Activated naive CD4-positive, alpha-beta T cell treated with anti-CD3 and anti-CD28 coated beads, Interleukin-2, amount 10 ng/mL, durations not matched to agents 7 days and 5 days (primary cell): ENCODE data around the gene GRID1.

Source experiments
- CTCF ChIA-PET: fragments of 350-600 bp; sonication (Branson Sonifier 250); formaldehyde crosslinking; loops from one replicate; lab custom pipeline; 2021; ENCODE audit warnings: antibody characterized with exemption; lab: Charles Lee
- DNase-seq: peaks from one replicate; pipeline ENCODE4 v3.0.0-alpha.2; 2020
- H3K27ac Mint-ChIP-seq: one replicate; pipeline ENCODE4 v1.8.0; 2021; ENCODE audit warnings: mild to moderate bottlenecking, moderate library complexity, mixed read lengths
- H3K27me3 Mint-ChIP-seq: one replicate; pipeline ENCODE4 v1.8.0; 2021; ENCODE audit warnings: mild to moderate bottlenecking, mixed read lengths
- H3K36me3 Mint-ChIP-seq: one replicate; pipeline ENCODE4 v1.8.0; 2021; ENCODE audit warnings: mixed read lengths
- H3K4me1 Mint-ChIP-seq: one replicate; pipeline ENCODE4 v1.8.0; 2021; ENCODE audit warnings: mixed read lengths
- H3K4me3 Mint-ChIP-seq: one replicate; pipeline ENCODE4 v1.8.0; 2021; ENCODE audit warnings: mild to moderate bottlenecking, moderate library complexity, mixed read lengths
- H3K9me3 Mint-ChIP-seq: one replicate; pipeline ENCODE4 v1.8.0; 2021; ENCODE audit warnings: mixed read lengths

The GRID1 gene

DNA sequence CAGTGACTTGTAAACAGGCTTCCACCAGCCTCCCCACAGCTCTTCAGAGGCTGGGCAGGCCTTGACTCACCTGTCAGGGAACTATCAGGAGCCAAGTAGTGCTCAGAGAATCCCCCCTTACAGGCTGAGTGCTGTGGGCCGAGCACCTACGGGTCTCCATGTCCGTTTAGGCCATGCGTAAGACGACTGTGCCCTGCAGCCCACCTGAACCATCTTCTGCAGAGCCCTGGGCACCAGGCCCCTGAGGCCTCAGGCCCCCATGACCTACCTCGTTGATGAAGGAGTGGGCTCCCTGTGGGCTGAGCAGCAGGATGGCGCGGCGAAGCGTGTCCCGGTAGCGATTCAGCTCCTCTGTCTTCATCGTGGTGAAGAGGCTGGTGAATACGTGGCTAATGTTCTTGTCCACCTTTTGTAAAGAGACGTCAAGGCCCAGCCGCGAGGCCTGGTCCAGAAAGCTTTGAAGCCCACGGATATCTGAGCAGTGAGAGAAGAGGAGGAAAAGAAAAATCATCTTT, 228.0 kb downstream of the GRID1 start:
- H3K9me3 Mint-ChIP-seq = no peaks in the 10 kb centered on the region
- no peaks in the 10 kb centered on the region for H3K4me1 Mint-ChIP-seq
- no peak for DNase-seq
- H3K27me3 Mint-ChIP-seq = no peaks in the 10 kb centered on the region
- no peaks in the 10 kb centered on the region for H3K36me3 Mint-ChIP-seq
- H3K27ac Mint-ChIP-seq = no peak overlapping the region
- no peak overlapping the region for H3K4me3 Mint-ChIP-seq
- CTCF ChIA-PET = interaction anchor here (0.5 kb wide), 1 partner anchor 49 kb away, joined by 3 read pairs; no protein-coding TSS in a partner anchor

DNA sequence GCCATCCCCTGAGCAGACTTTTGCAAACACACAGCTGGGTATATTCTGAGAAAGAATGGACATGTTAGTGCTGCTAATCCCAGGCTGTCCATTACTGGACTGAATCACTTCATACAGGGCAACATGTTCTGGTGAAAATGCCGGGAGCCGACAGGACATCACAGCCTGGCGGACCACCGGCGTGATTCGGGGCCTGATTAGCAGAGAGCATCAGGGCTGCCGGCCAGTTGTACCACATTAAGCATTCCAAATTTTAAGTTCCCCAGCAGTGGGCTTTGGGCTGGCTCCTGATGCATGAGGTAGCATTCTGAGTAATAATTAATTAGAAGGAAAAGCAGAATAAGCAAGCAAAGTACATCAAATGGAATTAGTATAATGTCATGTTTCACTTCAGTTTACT, 229.0 kb downstream of the GRID1 start:
- H3K9me3 Mint-ChIP-seq = no peaks in the 10 kb centered on the region
- H3K4me3 Mint-ChIP-seq = no peak overlapping the region
- CTCF ChIA-PET = interaction anchor here (0.9 kb wide), 1 partner anchor 44 kb away, joined by 3 read pairs; no protein-coding TSS in a partner anchor
- no peak for DNase-seq
- H3K27ac Mint-ChIP-seq = no peak overlapping the region
- no peaks in the 10 kb centered on the region for H3K36me3 Mint-ChIP-seq
- H3K27me3 Mint-ChIP-seq = no peaks in the 10 kb centered on the region
- H3K4me1 Mint-ChIP-seq = no peaks in the 10 kb centered on the region

DNA sequence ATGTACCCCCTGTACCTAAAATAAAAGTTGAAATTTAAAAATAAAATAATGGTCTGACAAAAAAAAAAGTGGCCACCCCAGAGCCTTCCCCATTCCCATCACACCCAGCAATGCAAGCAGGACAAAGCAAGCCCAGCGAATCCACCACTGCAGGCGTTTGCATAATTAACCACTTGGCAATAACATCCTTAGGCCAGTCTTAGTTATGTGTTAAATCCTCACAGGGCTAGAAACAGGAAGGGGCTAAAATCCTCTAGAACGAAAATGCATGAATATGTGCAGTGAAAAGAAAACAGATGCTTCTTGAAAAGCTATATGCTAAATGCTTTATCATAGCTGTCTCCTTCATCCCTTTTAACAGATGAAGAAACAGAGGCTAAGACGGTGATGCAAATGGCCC, 229.7 kb downstream of the GRID1 start:
- Mint-ChIP-seq H3K4me3 (no peak overlapping the region), H3K27me3 (no peaks in the 10 kb centered on the region), H3K9me3 (no peaks in the 10 kb centered on the region), H3K4me1 (no peaks in the 10 kb centered on the region), H3K27ac (no peak overlapping the region), H3K36me3 (no peaks in the 10 kb centered on the region)
- CTCF ChIA-PET = interaction anchor here (0.9 kb wide), 1 partner anchor 45 kb away, joined by 3 read pairs; no protein-coding TSS in a partner anchor
- DNase-seq = no peak

DNA sequence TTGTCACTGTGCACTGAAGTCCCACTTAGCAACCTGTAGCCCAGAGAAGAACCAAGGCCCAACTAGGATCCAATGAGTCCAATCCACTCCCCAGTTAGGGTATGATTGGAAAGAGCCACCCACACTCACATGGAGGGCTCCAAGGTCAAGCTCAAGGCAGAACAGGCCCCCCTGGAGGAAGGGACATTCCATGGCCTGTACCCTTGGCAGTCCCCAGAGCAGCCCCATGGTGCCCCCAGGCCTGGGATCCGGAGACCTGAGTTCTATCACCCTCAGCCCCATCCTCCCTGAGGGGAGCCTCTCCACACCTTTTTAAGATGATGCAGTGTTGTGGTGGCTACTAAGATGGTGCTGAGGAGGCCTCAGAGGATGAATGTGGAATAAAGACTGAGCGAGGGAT, 231.4 kb downstream of the GRID1 start:
- DNase-seq = no peak
- no peaks in the 10 kb centered on the region for H3K36me3 Mint-ChIP-seq
- H3K4me1 Mint-ChIP-seq = no peaks in the 10 kb centered on the region
- H3K27me3 Mint-ChIP-seq = no peaks in the 10 kb centered on the region
- CTCF ChIA-PET = interaction anchor here (0.7 kb wide), 1 partner anchor 8 kb away, joined by 3 read pairs; no protein-coding TSS in a partner anchor
- H3K9me3 Mint-ChIP-seq = no peaks in the 10 kb centered on the region
- no peak overlapping the region for H3K27ac Mint-ChIP-seq
- no peak overlapping the region for H3K4me3 Mint-ChIP-seq

- Mint-ChIP-seq H3K27me3 (peaks cover 24% of the 10 kb centered on the region), H3K36me3 (no peaks in the 10 kb centered on the region), H3K27ac (no peak overlapping the region), H3K4me1 (no peaks in the 10 kb centered on the region), H3K9me3 (no peaks in the 10 kb centered on the region), H3K4me3 (no peak overlapping the region)
- CTCF ChIA-PET = interaction anchor here (1.0 kb wide), 1 partner anchor 20 kb away, joined by 3 read pairs; no protein-coding TSS in a partner anchor
- DNase-seq = no peak
Observed at GRCh38 chr10:86130737-86131475, 235.7 kb downstream of the GRID1 start.

- CTCF ChIA-PET = no interaction called here
- no peaks in the 10 kb centered on the region for H3K36me3 Mint-ChIP-seq
- no peaks in the 10 kb centered on the region for H3K9me3 Mint-ChIP-seq
- H3K4me3 Mint-ChIP-seq = no peak overlapping the region
- no peaks in the 10 kb centered on the region for H3K4me1 Mint-ChIP-seq
- no peak for DNase-seq
- no peak overlapping the region for H3K27ac Mint-ChIP-seq
- H3K27me3 Mint-ChIP-seq = peaks cover 24% of the 10 kb centered on the region
Observed at GRCh38 chr10:86130041-86130440, 236.6 kb downstream of the GRID1 start.

DNA sequence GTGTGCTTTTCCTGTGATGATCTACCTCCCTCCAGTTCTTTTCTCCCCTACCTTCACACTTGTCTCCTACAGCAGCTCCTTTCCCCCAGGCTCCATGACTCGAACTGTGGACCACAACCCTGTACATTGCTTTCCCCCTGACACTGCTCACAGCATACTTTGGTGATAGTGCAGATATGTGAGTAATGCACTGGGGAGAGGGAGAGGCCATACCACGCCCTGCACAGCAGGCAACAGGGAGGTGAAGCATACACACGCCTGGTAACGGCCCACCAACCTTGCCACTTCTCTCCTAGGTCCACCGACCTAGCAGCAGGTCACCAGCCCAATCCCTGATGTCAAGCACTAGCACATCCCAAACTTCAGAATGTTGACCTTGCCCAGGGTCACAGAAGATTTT, 238.2 kb downstream of the GRID1 start:
- no peaks in the 10 kb centered on the region for H3K9me3 Mint-ChIP-seq
- H3K4me1 Mint-ChIP-seq = no peaks in the 10 kb centered on the region
- CTCF ChIA-PET = no interaction called here
- DNase-seq = no peak
- no peak overlapping the region for H3K4me3 Mint-ChIP-seq
- H3K36me3 Mint-ChIP-seq = no peaks in the 10 kb centered on the region
- H3K27ac Mint-ChIP-seq = no peak overlapping the region
- H3K27me3 Mint-ChIP-seq = peaks cover 24% of the 10 kb centered on the region

DNA sequence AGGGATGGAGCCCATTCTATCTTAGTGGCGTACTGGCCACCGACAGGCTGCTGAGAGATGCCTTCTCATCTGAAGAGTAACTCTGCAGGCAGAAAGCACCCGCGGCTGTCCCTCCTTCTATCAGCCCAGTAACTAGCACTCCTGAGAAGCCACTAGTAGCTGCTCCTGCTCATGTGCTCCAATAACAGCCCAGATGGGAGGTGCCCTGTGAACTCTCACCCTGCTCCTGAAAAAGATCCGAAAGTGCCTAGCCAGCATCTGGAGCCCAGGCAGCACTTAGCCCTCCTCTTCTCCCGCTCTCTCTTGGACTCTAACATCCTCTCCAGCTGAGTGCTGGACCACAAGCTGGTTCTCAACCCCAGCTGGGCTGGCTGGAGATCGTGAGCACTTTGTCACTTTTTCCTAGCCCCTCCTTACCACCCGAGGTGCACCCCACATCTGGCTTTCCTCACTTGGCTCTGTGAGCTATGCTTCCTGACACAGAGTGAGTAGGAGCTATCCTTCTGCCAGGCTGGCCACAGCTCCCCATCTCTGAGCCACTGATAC, 239.2 kb downstream of the GRID1 start:
- Mint-ChIP-seq H3K36me3 (no peaks in the 10 kb centered on the region), H3K9me3 (no peaks in the 10 kb centered on the region), H3K27me3 (peaks cover 24% of the 10 kb centered on the region), H3K27ac (no peak overlapping the region), H3K4me1 (no peaks in the 10 kb centered on the region), H3K4me3 (no peak overlapping the region)
- CTCF ChIA-PET = no interaction called here
- no peak for DNase-seq

DNA sequence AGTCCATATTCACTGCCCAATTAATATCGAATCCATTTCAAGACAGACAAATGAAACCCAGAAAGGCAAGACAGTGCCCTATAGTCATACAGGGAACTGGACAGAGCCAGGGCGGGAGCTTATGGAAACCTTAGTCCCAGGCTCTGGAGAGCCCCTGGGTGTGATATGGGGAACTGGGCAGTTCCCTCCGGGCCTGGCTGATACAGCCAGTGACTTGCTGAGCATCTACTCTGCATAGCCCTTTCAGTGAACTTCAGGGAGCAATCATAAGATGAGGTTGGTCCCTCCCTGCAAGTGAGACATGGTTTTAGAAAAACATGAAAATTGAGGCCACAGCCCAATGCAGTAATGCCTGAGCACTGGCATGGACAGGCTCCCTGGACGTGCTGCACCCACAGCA, 241.9 kb downstream of the GRID1 start:
- no peak for DNase-seq
- no peaks in the 10 kb centered on the region for H3K36me3 Mint-ChIP-seq
- H3K9me3 Mint-ChIP-seq = no peaks in the 10 kb centered on the region
- no peaks in the 10 kb centered on the region for H3K4me1 Mint-ChIP-seq
- H3K27me3 Mint-ChIP-seq = peaks cover 21% of the 10 kb centered on the region
- no peak overlapping the region for H3K27ac Mint-ChIP-seq
- CTCF ChIA-PET = no interaction called here
- no peak overlapping the region for H3K4me3 Mint-ChIP-seq

- no peaks in the 10 kb centered on the region for H3K36me3 Mint-ChIP-seq
- no peaks in the 10 kb centered on the region for H3K4me1 Mint-ChIP-seq
- no peaks in the 10 kb centered on the region for H3K9me3 Mint-ChIP-seq
- peaks cover 13% of the 10 kb centered on the region for H3K27me3 Mint-ChIP-seq
- no peak for DNase-seq
- no peak overlapping the region for H3K4me3 Mint-ChIP-seq
- CTCF ChIA-PET = no interaction called here
- H3K27ac Mint-ChIP-seq = no peak overlapping the region
Observed at GRCh38 chr10:86123715-86124114, 242.9 kb downstream of the GRID1 start.

DNA sequence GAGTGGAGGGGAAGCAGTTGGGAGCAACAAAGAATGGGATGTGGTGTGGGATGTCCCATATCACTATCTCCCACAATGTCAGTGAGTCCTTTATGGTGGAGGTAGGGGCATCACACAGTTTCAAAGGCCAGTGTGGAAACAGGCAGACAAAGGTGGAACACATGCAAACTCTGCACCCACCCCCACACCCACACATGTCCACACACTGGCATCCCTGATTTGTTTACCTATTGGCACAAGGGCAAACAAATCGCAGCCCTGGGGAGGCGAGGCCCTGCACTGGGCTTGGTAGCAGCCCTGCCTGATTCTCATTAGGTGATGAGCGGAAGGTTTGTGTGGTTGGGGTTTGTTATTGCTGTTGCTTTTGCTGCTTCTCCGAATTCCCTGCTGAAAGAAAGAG, 243.3 kb downstream of the GRID1 start:
- no peaks in the 10 kb centered on the region for H3K4me1 Mint-ChIP-seq
- H3K27me3 Mint-ChIP-seq = peaks cover 9% of the 10 kb centered on the region
- H3K4me3 Mint-ChIP-seq = no peak overlapping the region
- CTCF ChIA-PET = no interaction called here
- H3K27ac Mint-ChIP-seq = no peak overlapping the region
- H3K36me3 Mint-ChIP-seq = no peaks in the 10 kb centered on the region
- H3K9me3 Mint-ChIP-seq = no peaks in the 10 kb centered on the region
- no peak for DNase-seq

DNA sequence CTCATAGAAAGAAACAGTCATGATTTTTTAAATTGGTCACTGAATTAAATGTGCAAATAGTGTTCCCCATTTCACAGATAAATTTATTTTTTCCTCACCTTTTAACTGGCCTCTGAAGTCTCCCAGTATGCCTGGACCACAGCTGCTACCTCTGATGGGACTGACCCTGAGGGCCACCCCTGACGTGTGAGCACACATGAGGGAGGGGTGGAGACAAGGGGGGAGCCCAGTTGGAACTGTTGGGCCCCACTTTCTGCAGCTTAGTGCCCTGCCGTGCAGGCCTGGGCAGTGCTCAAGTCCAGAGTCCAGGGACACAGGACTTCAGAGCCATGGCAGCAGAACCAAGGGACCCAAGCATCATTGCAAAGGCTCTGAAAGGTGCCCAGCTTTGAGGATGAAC, 243.9 kb downstream of the GRID1 start:
- CTCF ChIA-PET = no interaction called here
- DNase-seq = no peak
- H3K27ac Mint-ChIP-seq = no peak overlapping the region
- no peaks in the 10 kb centered on the region for H3K4me1 Mint-ChIP-seq
- H3K9me3 Mint-ChIP-seq = no peaks in the 10 kb centered on the region
- peaks cover 7% of the 10 kb centered on the region for H3K27me3 Mint-ChIP-seq
- H3K36me3 Mint-ChIP-seq = no peaks in the 10 kb centered on the region
- no peak overlapping the region for H3K4me3 Mint-ChIP-seq

DNA sequence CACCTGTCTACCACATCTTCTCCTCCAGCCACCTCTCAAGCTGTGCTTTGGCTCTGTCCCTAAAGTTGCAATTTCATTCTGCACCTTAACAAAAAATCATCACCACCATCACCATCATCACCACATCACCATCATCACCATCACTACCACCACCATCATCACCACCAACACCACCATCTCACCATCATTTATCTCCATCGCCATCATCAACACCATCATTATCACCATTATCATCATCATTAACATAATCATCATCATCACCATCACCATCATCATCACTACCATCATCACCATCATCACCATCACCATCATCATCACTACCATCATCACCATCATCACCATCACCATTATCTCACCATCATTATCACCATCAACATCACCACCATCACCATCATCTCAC, 245.4 kb downstream of the GRID1 start:
- CTCF ChIA-PET = no interaction called here
- H3K36me3 Mint-ChIP-seq = no peaks in the 10 kb centered on the region
- no peaks in the 10 kb centered on the region for H3K9me3 Mint-ChIP-seq
- no peak for DNase-seq
- no peak overlapping the region for H3K4me3 Mint-ChIP-seq
- H3K27ac Mint-ChIP-seq = no peak overlapping the region
- no peaks in the 10 kb centered on the region for H3K27me3 Mint-ChIP-seq
- H3K4me1 Mint-ChIP-seq = no peaks in the 10 kb centered on the region

DNA sequence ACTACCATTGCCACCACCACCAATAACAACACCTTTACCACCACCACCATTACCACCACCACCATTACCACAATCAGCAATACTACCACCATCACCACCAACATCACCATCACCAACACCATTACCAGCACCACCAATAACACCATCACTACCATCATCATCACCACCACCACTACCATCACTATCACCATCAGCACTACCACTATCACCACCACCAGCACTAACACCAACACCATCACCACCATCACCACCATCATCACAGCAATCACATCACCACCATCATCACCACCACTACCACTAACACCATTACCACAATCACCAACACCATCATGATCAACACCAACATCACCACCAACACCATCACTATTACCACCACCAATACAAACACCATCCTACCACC, 249.5 kb downstream of the GRID1 start:
- DNase-seq = no peak
- H3K9me3 Mint-ChIP-seq = no peaks in the 10 kb centered on the region
- no peak overlapping the region for H3K4me3 Mint-ChIP-seq
- no peaks in the 10 kb centered on the region for H3K4me1 Mint-ChIP-seq
- no peaks in the 10 kb centered on the region for H3K36me3 Mint-ChIP-seq
- no peaks in the 10 kb centered on the region for H3K27me3 Mint-ChIP-seq
- H3K27ac Mint-ChIP-seq = no peak overlapping the region
- CTCF ChIA-PET = no interaction called here

GRCh38 chr10:86113983-86114382, 252.6 kb downstream of the GRID1 start:
- Mint-ChIP-seq H3K27me3 (no peaks in the 10 kb centered on the region), H3K4me1 (no peaks in the 10 kb centered on the region), H3K27ac (no peak overlapping the region), H3K36me3 (no peaks in the 10 kb centered on the region), H3K9me3 (no peaks in the 10 kb centered on the region), H3K4me3 (no peak overlapping the region)
- CTCF ChIA-PET = interaction anchor here (0.9 kb wide), 1 partner anchor 13 kb away, joined by 4 read pairs; no protein-coding TSS in a partner anchor
- no peak for DNase-seq
